Esophagus muscularis mucosa (tissue), 4 donors: Measurements from ENCODE around the gene ST13. TPM values are rescaled to one million over a fixed set of nuclear protein-coding genes. Genes with fewer than 3 reads are reported as not detected.
A peak's percentile ranks its signal among the peaks of the same experiment; 100 is the strongest.

Experiments
- DNase-seq: peaks from one replicate; pipeline ENCODE4 v3.0.0-alpha.2; 2017; ENCODE audit errors: extremely low spot score
- H3K27ac ChIP-seq, 4 donors: fragments of 200-600 bp; sonication (generic); replicated peaks in 1 of 4; 1 replicate in 3 of 4; 2 replicates in 1 of 4; pipeline ENCODE4 v1.5.1; 2016 to 2019; ENCODE audit warnings: mild to moderate bottlenecking in 1 of 4
- H3K27me3 ChIP-seq, 4 donors: fragments of 200-600 bp; sonication (generic); one replicate each; pipeline versions ENCODE4 v1.5.1 to v1.6.0; 2016 to 2019
- H3K36me3 ChIP-seq, 4 donors: fragments of 200-600 bp; sonication (generic); one replicate each; pipeline ENCODE4 v1.5.1; 2016 to 2019
- H3K4me1 ChIP-seq, 4 donors: fragments of 200-600 bp; sonication (generic); one replicate each; pipeline ENCODE4 v1.5.1; 2016 to 2019
- H3K4me3 ChIP-seq, 4 donors: fragments of 200-600 bp; sonication (generic); 1 replicate in 2 of 4; 2 replicates in 2 of 4; pipeline ENCODE4 v1.5.1; 2016 to 2019; ENCODE audit warnings: mild to moderate bottlenecking in 4 of 4, moderate library complexity in 1 of 4
- H3K9me3 ChIP-seq, 4 donors: fragments of 200-600 bp; sonication (generic); 1 replicate in 3 of 4; 2 replicates in 1 of 4; pipeline ENCODE4 v1.5.1; 2016 to 2019
- CTCF ChIP-seq, 3 experiments: fragments of 200-600 bp in 2 of 3; fragments of 450-650 bp in 1 of 3; sonication (generic) in 2 of 3; IDR thresholded peaks; one replicate each; pipeline ENCODE4 v1.5.1; 2017 to 2019; ENCODE audit warnings: antibody characterized with exemption in 3 of 3, mild to moderate bottlenecking in 2 of 3, moderate library complexity in 1 of 3
- EP300 ChIP-seq: sonication (generic); formaldehyde crosslinking; IDR thresholded peaks from one replicate; pipeline ENCODE4 v1.6.1; 2017; ENCODE audit warnings: antibody characterized with exemption
- POLR2A ChIP-seq: fragments of 450-650 bp; IDR thresholded peaks from one replicate; pipeline ENCODE4 v1.6.1; 2017; ENCODE audit warnings: antibody characterized with exemption, moderate library complexity, mild to moderate bottlenecking, low read depth
- POLR2AphosphoS5 ChIP-seq, 2 donors: sonication (generic); formaldehyde crosslinking; IDR thresholded peaks; one replicate each; pipeline ENCODE4 v1.6.1; 2017; ENCODE audit warnings: antibody characterized with exemption in 2 of 2
- WGBS: methylation state at CpG from one replicate; pipeline ENCODE4 v1.1.5; 2018; 5-methylcytosine and 5-hydroxymethylcytosine counted together
- intact Hi-C: fragments of 100-400 bp; cut with DNase I; formaldehyde crosslinking; loops from one replicate; pipeline ENCODE4 v1.15.1; 2023
- total RNA-seq, 4 donors: library from RNA; depleted of rRNA; stranded (reverse); fragments of >200 nt; gene quantifications; one replicate each; pipeline versions ENCODE4 v1.1.0 to v1.2.1, GENCODE V29; 2016

ST13 gene
- total RNA-seq, 4 donors from 2014 or later: 169 to 193 (median 189) TPM

GRCh38 chr22:40819599-40820140, 36.8 kb downstream of the ST13 start:
- DNase-seq: no peak
- H3K27ac ChIP-seq: peak overlapping the region; percentile 78 to 85 (median 83)
- H3K27me3 ChIP-seq: no peaks in the 10 kb centered on the region
- H3K9me3 ChIP-seq: no peaks in the 10 kb centered on the region
- TF ChIP-seq CTCF (IDR thresholded peaks at IDR 0.05): no peak
- no peak for TF ChIP-seq POLR2A
- no peak for TF ChIP-seq POLR2AphosphoS5 (IDR thresholded peaks at IDR 0.05)
- no peak for TF ChIP-seq EP300
- H3K4me1 ChIP-seq: peaks cover 20 to 34% (median 30%) of the 10 kb centered on the region in 4 donors
- WGBS: 10% methylated on average over 4 of the region's 4 CpGs
- H3K4me3 ChIP-seq: peak overlapping the region; percentile 89 to 100 (median 95)
- H3K36me3 ChIP-seq: peaks cover 4 to 25% (median 14%) of the 10 kb centered on the region in 4 donors
- intact Hi-C loops: loop anchor here (5.0 kb wide), 1 partner anchor 38 kb away; the partner anchor contains the start of genes ST13 and XPNPEP3

- Histone ChIP-seq H3K9me3 (no peaks in the 10 kb centered on the region), H3K27ac (peak within 1 kb of the TSS; percentile 78 to 85 (median 83)), H3K4me3 (peak within 1 kb of the TSS; percentile 89 to 100 (median 95)), H3K4me1 (peaks cover 20 to 34% (median 30%) of the 10 kb centered on the region in 4 donors), H3K36me3 (peaks cover under 1 to 23% (median 9%) of the 10 kb centered on the region in 4 donors), H3K27me3 (no peaks in the 10 kb centered on the region)
- intact Hi-C loops: loop anchor here (5.0 kb wide), 1 partner anchor 38 kb away; the partner anchor contains the start of genes ST13 and XPNPEP3
- DNase-seq: peak; percentile 99
- peak; percentile 26 to 54 (median 35) for TF ChIP-seq CTCF (IDR thresholded peaks at IDR 0.05)
- TF ChIP-seq POLR2A: no peak
- TF ChIP-seq POLR2AphosphoS5 (IDR thresholded peaks at IDR 0.05): peak; percentile 61 to 81
- TF ChIP-seq EP300: no peak
- WGBS: 0% methylated on average over 29 of the region's 61 CpGs
Observed at GRCh38 chr22:40818747-40819598, 37.5 kb downstream of the ST13 start, which contains the start of gene SLC25A17. Gene SLC25A17, minus strand, starts transcription at chr22:40819346. Its CDS starts 98 bp downstream, at chr22:40819248.

GRCh38 chr22:40818192-40818746, 38.2 kb downstream of the ST13 start:
- H3K27ac ChIP-seq: peak overlapping the region in 1 of 4 donors; percentile 78
- no peaks in the 10 kb centered on the region for H3K9me3 ChIP-seq
- intact Hi-C loops: loop anchor here (5.0 kb wide), 1 partner anchor 39 kb away; the partner anchor contains the start of genes ST13 and XPNPEP3
- H3K27me3 ChIP-seq: no peaks in the 10 kb centered on the region
- H3K36me3 ChIP-seq: peaks cover 0 to 18% (median 7%) of the 10 kb centered on the region in 4 donors
- H3K4me3 ChIP-seq: peak overlapping the region; percentile 89 to 100 (median 95)
- WGBS: 47% methylated on average over 14 of the region's 14 CpGs
- DNase-seq: no peak
- H3K4me1 ChIP-seq: peaks cover 20 to 34% (median 30%) of the 10 kb centered on the region in 4 donors
- TF ChIP-seq CTCF (IDR thresholded peaks at IDR 0.05) (no peak), POLR2A (no peak), EP300 (no peak), POLR2AphosphoS5 (IDR thresholded peaks at IDR 0.05) (no peak)

GRCh38 chr22:40817737-40818136, 38.7 kb downstream of the ST13 start:
- Histone ChIP-seq H3K27ac (no peak overlapping the region), H3K27me3 (no peaks in the 10 kb centered on the region), H3K4me3 (peak overlapping the region in 3 of 4 donors; percentile 89 to 95 (median 95)), H3K4me1 (peaks cover 20 to 34% (median 30%) of the 10 kb centered on the region in 4 donors), H3K36me3 (peaks cover 0 to 14% (median 5%) of the 10 kb centered on the region in 4 donors), H3K9me3 (no peaks in the 10 kb centered on the region)
- no peak for DNase-seq
- 83% methylated on average over 4 of the region's 4 CpGs for WGBS
- TF ChIP-seq EP300 (no peak), CTCF (IDR thresholded peaks at IDR 0.05) (no peak), POLR2A (no peak), POLR2AphosphoS5 (IDR thresholded peaks at IDR 0.05) (no peak)
- intact Hi-C loops: loop anchor here (5.0 kb wide), 1 partner anchor 40 kb away; the partner anchor contains the start of genes ST13 and XPNPEP3
